Kidney (tissue), 14 donors: ENCODE data around the gene HOMER2. TPM values are rescaled to one million over a fixed set of nuclear protein-coding genes. Genes with fewer than 3 reads are reported as not detected.
A peak's percentile ranks its signal among the peaks of the same experiment; 100 is the strongest.

Source experiments
- DNase-seq, 5 donors: peaks; one replicate each; pipeline ENCODE4 v3.0.0-alpha.2; 2013 to 2020
- FAIRE-seq: peaks from 2 replicates; lab custom pipeline; 2012; peaks lifted over from hg19 to GRCh38; lab: Jason Lieb, UNC
- H3K27ac ChIP-seq, 2 donors: one replicate each; pipeline ENCODE4 v1.7.0; 2013; ENCODE audit warnings: low read depth in 2 of 2, low read length in 2 of 2, inconsistent platforms in 1 of 2
- H3K27me3 ChIP-seq: one replicate; pipeline ENCODE4 v1.7.1; 2013; ENCODE audit warnings: low read length, inconsistent platforms; ENCODE audit not compliant: control insufficient read depth, insufficient read depth
- H3K36me3 ChIP-seq, 3 donors: one replicate each; pipeline versions ENCODE4 v1.7.0 to v1.7.1; 2013; ENCODE audit warnings: low read length in 3 of 3, control low read depth in 1 of 3, inconsistent platforms in 1 of 3; ENCODE audit not compliant: insufficient read depth in 3 of 3, control insufficient read depth in 2 of 3
- H3K4me1 ChIP-seq, 3 donors: one replicate each; pipeline versions ENCODE4 v1.7.0 to v1.7.1; 2013; ENCODE audit warnings: low read length in 3 of 3, inconsistent platforms in 1 of 3, low read depth in 1 of 3; ENCODE audit not compliant: control insufficient read depth in 2 of 3, insufficient read depth in 2 of 3
- H3K4me3 ChIP-seq, 3 donors: one replicate each; pipeline versions ENCODE4 v1.7.0 to v1.8.1; 2013; ENCODE audit warnings: low read length in 3 of 3, control low read depth in 1 of 3, inconsistent platforms in 1 of 3
- H3K9ac ChIP-seq, 3 donors: one replicate each; pipeline versions ENCODE4 v1.7.0 to v1.7.1; 2013; ENCODE audit warnings: low read length in 3 of 3, control low read depth in 1 of 3, inconsistent platforms in 1 of 3
- H3K9me3 ChIP-seq, 3 donors: one replicate each; pipeline versions ENCODE4 v1.7.0 to v1.7.1; 2013; ENCODE audit warnings: low read length in 3 of 3, control low read depth in 1 of 3, inconsistent platforms in 1 of 3; ENCODE audit not compliant: control insufficient read depth in 2 of 3, insufficient read depth in 1 of 3
- CTCF ChIP-seq: IDR thresholded peaks from 3 replicates; pipeline ENCODE4 v1.5.1; 2012; ENCODE audit warnings: mild to moderate bottlenecking, moderate library complexity, borderline replicate concordance; ENCODE audit not compliant: insufficient read depth; ENCODE audit errors: extremely low read depth
- intact Hi-C: fragments of 100-400 bp; cut with DNase I; formaldehyde crosslinking; loops from one replicate; pipeline ENCODE4 v1.11.1; 2022
- polyA plus RNA-seq: library from polyadenylated mRNA; stranded (reverse); fragments of 350-450 nt; fragmentation: Illumina TruSeq; extraction: RNeasy Lipid Tissue Mini Kit (QIAGEN cat#74804); gene quantifications from one replicate; pipeline ENCODE4 v1.2.3, GENCODE V29; 2014; ENCODE audit warnings: low read depth, low replicate concordance; ENCODE audit not compliant: insufficient read depth
- total RNA-seq: library from RNA; stranded (reverse); fragmentation: NEBNext Ultra II Directional; extraction: Animal tissue kit (Norgen Biotek cat#: 25700); gene quantifications from one replicate; pipeline ENCODE4 v1.2.1, GENCODE V29; 2021
- donor health status: control.
- donor health status: control.
- donor health status: control.
- donor health status: control.
- donor health status: control.
- donor health status: DM: yes; HTN: yes; CAD: no.
- donor health status: Normal renal cell carcinoma (clear cell type).

Gene HOMER2
- total and polyA plus RNA-seq, 2 donors from 2014 or later = 4.6 to 35.8 TPM

- FAIRE-seq = no peak
- DNase-seq = peak in 1 of 5 donors; percentile 87
- H3K27me3 ChIP-seq = no peaks in the 10 kb centered on the region
- peaks cover 0 to 2% (median 0%) of the 10 kb centered on the region in 3 donors for H3K4me1 ChIP-seq
- no peak overlapping the region for H3K27ac ChIP-seq
- H3K36me3 ChIP-seq = no peaks in the 10 kb centered on the region
- H3K9me3 ChIP-seq = no peaks in the 10 kb centered on the region
- H3K9ac ChIP-seq = no peak overlapping the region
- intact Hi-C loops = no loop called here
- no peak overlapping the region for H3K4me3 ChIP-seq
- TF ChIP-seq CTCF = no peak
Measured at GRCh38 chr15:82919231-82919886, 33.2 kb downstream of the HOMER2 start.

- FAIRE-seq = no peak
- no peaks in the 10 kb centered on the region for H3K9me3 ChIP-seq
- H3K9ac ChIP-seq = no peak overlapping the region
Measured at GRCh38 chr15:82918607-82919230, 33.8 kb downstream of the HOMER2 start.

GRCh38 chr15:82918162-82918561, 34.4 kb downstream of the HOMER2 start:
- Histone ChIP-seq H3K36me3 (no peaks in the 10 kb centered on the region), H3K4me3 (no peak overlapping the region), H3K4me1 (peaks cover 0 to 2% (median 0%) of the 10 kb centered on the region in 3 donors), H3K9me3 (no peaks in the 10 kb centered on the region), H3K27me3 (no peaks in the 10 kb centered on the region), H3K9ac (no peak overlapping the region), H3K27ac (no peak overlapping the region)
- no peak for DNase-seq
- no peak for TF ChIP-seq CTCF
- intact Hi-C loops = no loop called here
- no peak for FAIRE-seq

More at GRCh38 chr15:82918607-82919230, 33.8 kb downstream of the HOMER2 start:
- H3K4me3 ChIP-seq = no peak overlapping the region
- intact Hi-C loops = no loop called here
- H3K27ac ChIP-seq = no peak overlapping the region
- no peak for DNase-seq
- no peaks in the 10 kb centered on the region for H3K27me3 ChIP-seq
- H3K4me1 ChIP-seq = peaks cover 0 to 2% (median 0%) of the 10 kb centered on the region in 3 donors
- no peaks in the 10 kb centered on the region for H3K36me3 ChIP-seq
- no peak for TF ChIP-seq CTCF
